ENCODE data around the gene MAEL. TPM values are rescaled to one million over a fixed set of nuclear protein-coding genes. Genes with fewer than 3 reads are reported as not detected.

MAEL gene
- total RNA-seq, 2 experiments from 2014 or later = not detected

DNA sequence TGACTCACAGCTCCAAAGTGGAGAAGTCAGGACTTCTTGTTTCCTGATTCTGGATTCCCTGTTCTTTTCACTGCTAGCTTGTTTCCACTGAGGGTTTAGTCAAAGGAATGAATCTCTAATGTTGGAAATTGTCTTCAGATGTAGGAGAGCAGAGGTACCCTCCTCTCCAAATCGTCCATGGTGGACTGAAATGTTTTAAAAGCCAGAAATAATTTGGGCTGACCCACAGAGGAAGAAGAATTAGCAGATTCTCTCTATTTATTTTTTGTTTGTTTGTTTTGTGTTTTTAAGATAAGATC is 70.7 kb downstream of the MAEL start:
- no peak for DNase-seq
- intact Hi-C loops (cut with DNase I, micrococcal nuclease) = loop anchor here (1.0 to 10.0 kb wide), 5 partner anchors 82 to 1132 kb away; partner anchors contain the start of gene ILDR2 (in 2 of the 2)
- TF ChIP-seq, protein P1, sequence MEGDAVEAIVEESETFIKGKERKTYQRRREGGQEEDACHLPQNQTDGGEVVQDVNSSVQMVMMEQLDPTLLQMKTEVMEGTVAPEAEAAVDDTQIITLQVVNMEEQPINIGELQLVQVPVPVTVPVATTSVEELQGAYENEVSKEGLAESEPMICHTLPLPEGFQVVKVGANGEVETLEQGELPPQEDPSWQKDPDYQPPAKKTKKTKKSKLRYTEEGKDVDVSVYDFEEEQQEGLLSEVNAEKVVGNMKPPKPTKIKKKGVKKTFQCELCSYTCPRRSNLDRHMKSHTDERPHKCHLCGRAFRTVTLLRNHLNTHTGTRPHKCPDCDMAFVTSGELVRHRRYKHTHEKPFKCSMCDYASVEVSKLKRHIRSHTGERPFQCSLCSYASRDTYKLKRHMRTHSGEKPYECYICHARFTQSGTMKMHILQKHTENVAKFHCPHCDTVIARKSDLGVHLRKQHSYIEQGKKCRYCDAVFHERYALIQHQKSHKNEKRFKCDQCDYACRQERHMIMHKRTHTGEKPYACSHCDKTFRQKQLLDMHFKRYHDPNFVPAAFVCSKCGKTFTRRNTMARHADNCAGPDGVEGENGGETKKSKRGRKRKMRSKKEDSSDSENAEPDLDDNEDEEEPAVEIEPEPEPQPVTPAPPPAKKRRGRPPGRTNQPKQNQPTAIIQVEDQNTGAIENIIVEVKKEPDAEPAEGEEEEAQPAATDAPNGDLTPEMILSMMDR (IDR thresholded peaks at IDR 0.05) = no peak
- no peaks in the 10 kb centered on the region for H3K27me3 Mint-ChIP-seq
- Histone ChIP-seq H3K36me3 (ENCODE audit: insufficient read depth, low read length) (peaks cover 5% of the 10 kb centered on the region), H3K4me1 (ENCODE audit: insufficient read depth, low read length) (peaks cover 4% of the 10 kb centered on the region), H3K9me3 (ENCODE audit: control insufficient read depth in 1 of 2, insufficient read depth in 1 of 2, low read length in 2 of 2) (no peaks in the 10 kb centered on the region), H3K4me3 (ENCODE audit: low read length) (no peak overlapping the region), H3K27ac (ENCODE audit: low read depth in 1 of 2, low read length in 2 of 2) (no peak overlapping the region), H3K27me3 (ENCODE audit: control insufficient read depth in 1 of 2, insufficient read depth in 2 of 2, low read length in 2 of 2) (no peaks in the 10 kb centered on the region)
- H3K9me3 Mint-ChIP-seq = no peaks in the 10 kb centered on the region
- H3K4me1 Mint-ChIP-seq (ENCODE audit: low read depth) = peaks cover 9% of the 10 kb centered on the region
- H3K4me3 Mint-ChIP-seq = no peak overlapping the region
- ATAC-seq (ENCODE audit: poor library complexity) = no peak
- peaks cover 10% of the 10 kb centered on the region for H3K36me3 Mint-ChIP-seq (ENCODE audit: low read depth)
- ChIA-PET POLR2A (interaction anchor here (1.9 kb wide), 1 partner anchor 149 kb away, joined by 14 read pairs; no protein-coding TSS in a partner anchor), CTCF (interaction anchor here (0.6 to 5.9 kb wide), 22 partner anchors 9 to 367 kb away, joined by 3 to 175 read pairs (median 3); partner anchors contain the start of genes POGK, POU2F1 and TADA1)
- H3K27ac Mint-ChIP-seq = no peak overlapping the region

GRCh38 chr1:167060141-167061072 is 71.3 kb downstream of the MAEL start:
- no peak overlapping the region for H3K27ac ChIP-seq (ENCODE audit: low read depth in 1 of 2, low read length in 2 of 2)
- no peak overlapping the region for H3K4me3 ChIP-seq (ENCODE audit: low read length)
- TF ChIP-seq, protein P1 (IDR thresholded peaks at IDR 0.05) = no peak
- CTCF ChIA-PET = interaction anchor here (0.8 to 5.9 kb wide), 10 partner anchors 10 to 184 kb away, joined by 3 to 175 read pairs (median 4); partner anchors contain the start of genes POU2F1 and TADA1
- Mint-ChIP-seq H3K36me3 (ENCODE audit: low read depth) (peaks cover 10% of the 10 kb centered on the region), H3K27me3 (no peaks in the 10 kb centered on the region), H3K9me3 (no peaks in the 10 kb centered on the region), H3K4me1 (ENCODE audit: low read depth) (peaks cover 9% of the 10 kb centered on the region), H3K27ac (no peak overlapping the region), H3K4me3 (no peak overlapping the region)
- H3K27me3 ChIP-seq (ENCODE audit: control insufficient read depth in 1 of 2, insufficient read depth in 2 of 2, low read length in 2 of 2) = no peaks in the 10 kb centered on the region
- intact Hi-C loops (cut with DNase I, micrococcal nuclease) = loop anchor here in 1 of 2 experiments (10.0 kb wide), 1 partner anchor 384 kb away; no protein-coding TSS in a partner anchor
- no peaks in the 10 kb centered on the region for H3K36me3 ChIP-seq (ENCODE audit: insufficient read depth, low read length)
- peaks cover 4% of the 10 kb centered on the region for H3K4me1 ChIP-seq (ENCODE audit: insufficient read depth, low read length)
- DNase-seq (no peak), ATAC-seq (ENCODE audit: poor library complexity) (no peak)
- H3K9me3 ChIP-seq (ENCODE audit: control insufficient read depth in 1 of 2, insufficient read depth in 1 of 2, low read length in 2 of 2) = no peaks in the 10 kb centered on the region
- POLR2A ChIA-PET = interaction anchor here (1.9 kb wide), 1 partner anchor 150 kb away, joined by 10 to 14 read pairs; no protein-coding TSS in a partner anchor

DNA sequence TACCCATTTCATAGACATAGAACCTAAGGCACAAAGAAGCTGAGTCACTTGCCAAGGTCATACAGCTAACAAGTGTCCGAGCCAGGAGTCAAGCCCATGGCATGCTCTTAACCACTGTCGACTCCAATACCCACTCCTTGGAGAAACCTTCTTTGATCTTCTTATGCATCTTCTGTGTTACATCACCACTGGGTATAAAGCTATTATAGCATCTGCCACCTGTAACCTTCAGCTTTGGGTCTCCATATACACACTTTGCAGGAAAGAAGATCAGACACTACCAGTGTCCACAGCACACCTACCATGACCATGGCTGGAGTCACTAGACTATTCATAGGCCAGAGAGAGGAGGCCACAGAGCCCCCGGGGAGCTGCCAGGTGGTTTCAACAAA is 72.0 kb downstream of the MAEL start:
- Mint-ChIP-seq H3K27ac (no peak overlapping the region), H3K4me1 (ENCODE audit: low read depth) (peaks cover 9% of the 10 kb centered on the region), H3K9me3 (no peaks in the 10 kb centered on the region), H3K36me3 (ENCODE audit: low read depth) (peaks cover 10% of the 10 kb centered on the region), H3K4me3 (no peak overlapping the region), H3K27me3 (no peaks in the 10 kb centered on the region)
- no peaks in the 10 kb centered on the region for H3K9me3 ChIP-seq (ENCODE audit: control insufficient read depth in 1 of 2, insufficient read depth in 1 of 2, low read length in 2 of 2)
- DNase-seq = no peak
- TF ChIP-seq, protein P1 (IDR thresholded peaks at IDR 0.05) = no peak
- ChIA-PET CTCF (interaction anchor here (1.0 to 5.9 kb wide), 3 partner anchors 60 to 150 kb away, joined by 4 to 175 read pairs (median 4); no protein-coding TSS in a partner anchor), POLR2A (interaction anchor here (1.9 kb wide), 1 partner anchor 151 kb away, joined by 10 read pairs; no protein-coding TSS in a partner anchor)
- no peaks in the 10 kb centered on the region for H3K27me3 ChIP-seq (ENCODE audit: control insufficient read depth in 1 of 2, insufficient read depth in 2 of 2, low read length in 2 of 2)
- H3K27ac ChIP-seq (ENCODE audit: low read depth in 1 of 2, low read length in 2 of 2) = no peak overlapping the region
- H3K36me3 ChIP-seq (ENCODE audit: insufficient read depth, low read length) = no peaks in the 10 kb centered on the region
- intact Hi-C loops (cut with DNase I, micrococcal nuclease) = loop anchor here in 1 of 2 experiments (10.0 kb wide), 1 partner anchor 384 kb away; no protein-coding TSS in a partner anchor
- no peak for ATAC-seq (ENCODE audit: poor library complexity)
- peaks cover 4% of the 10 kb centered on the region for H3K4me1 ChIP-seq (ENCODE audit: insufficient read depth, low read length)
- H3K4me3 ChIP-seq (ENCODE audit: low read length) = no peak overlapping the region

Measured in CD4-positive, alpha-beta T cell (primary cell).